Measurements from ENCODE around the gene TRMT11. TPM values are rescaled to one million over a fixed set of nuclear protein-coding genes. Genes with fewer than 3 reads are reported as not detected.

The TRMT11 gene
- total and polyA plus RNA-seq, 2 of the 13 experiments (the other 11 are each of a cell fraction or from before 2014, with no cell fraction given) = 42.2 to 81.9 TPM

DNA sequence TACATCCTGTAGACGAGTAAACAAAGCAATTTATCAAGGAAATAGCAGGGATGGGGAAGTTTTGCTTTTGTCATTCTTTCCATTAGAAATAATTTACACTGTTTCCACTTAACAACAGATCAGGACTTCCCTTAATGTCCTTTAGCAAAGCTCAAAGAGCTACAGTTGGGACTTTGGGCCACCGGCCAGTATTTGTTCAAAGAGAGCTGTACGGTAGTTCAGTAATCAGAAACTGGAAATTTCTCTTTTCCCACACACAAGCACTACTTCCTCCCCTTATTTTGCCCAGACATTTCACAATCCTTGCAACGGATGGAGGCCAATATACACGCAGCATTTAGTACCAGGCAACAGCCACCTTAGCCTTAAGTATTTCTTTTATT, 41.9 kb upstream of the TRMT11 start (continued):
- TF ChIP-seq ZNF530 (CRISPR knock-in tag; IDR thresholded peaks at IDR 0.05; ENCODE audit: low read depth) (no peak), ZNF713 (CRISPR knock-in tag; IDR thresholded peaks at IDR 0.05) (no peak), ZNF282 (IDR thresholded peaks at IDR 0.05; ENCODE audit: partially characterized antibody) (no peak), SNAPC2 (CRISPR knock-in tag; IDR thresholded peaks at IDR 0.05) (peak; percentile 65; the same call in 1 of the 2 replicates), ZNF468 (CRISPR knock-in tag; IDR thresholded peaks at IDR 0.05) (no peak), HINFP (CRISPR knock-in tag; IDR thresholded peaks at IDR 0.05; ENCODE audit: low read depth) (no peak), HNRNPK (IDR thresholded peaks at IDR 0.05; ENCODE audit: low read depth, low read length, poor library complexity, severe bottlenecking) (no peak), ZNF136 (CRISPR knock-in tag; IDR thresholded peaks at IDR 0.05; ENCODE audit: low read depth) (0 out of 2 replicates have a peak, but pooled peaks have one; percentile 53), HES4 (CRISPR knock-in tag; IDR thresholded peaks at IDR 0.05; ENCODE audit: borderline replicate concordance) (no peak), ETV6 (CRISPR knock-in tag; conservative IDR thresholded peaks at IDR 0.05) (peak; percentile 77), ZUFSP (CRISPR knock-in tag; IDR thresholded peaks at IDR 0.05; ENCODE audit: borderline replicate concordance) (no peak), ZNF362 (CRISPR knock-in tag; IDR thresholded peaks at IDR 0.05; ENCODE audit: borderline replicate concordance) (peak; percentile 57; the same call in 1 of the 2 replicates), ZNF766 (CRISPR knock-in tag; IDR thresholded peaks at IDR 0.05; ENCODE audit: borderline replicate concordance) (no peak), ZNF30 (CRISPR knock-in tag; IDR thresholded peaks at IDR 0.05) (no peak), KDM1A (CRISPR knock-in tag; IDR thresholded peaks at IDR 0.05) (0 out of 2 replicates have a peak, but pooled peaks have one; percentile 49)
- TF ChIP-seq, protein P1, sequence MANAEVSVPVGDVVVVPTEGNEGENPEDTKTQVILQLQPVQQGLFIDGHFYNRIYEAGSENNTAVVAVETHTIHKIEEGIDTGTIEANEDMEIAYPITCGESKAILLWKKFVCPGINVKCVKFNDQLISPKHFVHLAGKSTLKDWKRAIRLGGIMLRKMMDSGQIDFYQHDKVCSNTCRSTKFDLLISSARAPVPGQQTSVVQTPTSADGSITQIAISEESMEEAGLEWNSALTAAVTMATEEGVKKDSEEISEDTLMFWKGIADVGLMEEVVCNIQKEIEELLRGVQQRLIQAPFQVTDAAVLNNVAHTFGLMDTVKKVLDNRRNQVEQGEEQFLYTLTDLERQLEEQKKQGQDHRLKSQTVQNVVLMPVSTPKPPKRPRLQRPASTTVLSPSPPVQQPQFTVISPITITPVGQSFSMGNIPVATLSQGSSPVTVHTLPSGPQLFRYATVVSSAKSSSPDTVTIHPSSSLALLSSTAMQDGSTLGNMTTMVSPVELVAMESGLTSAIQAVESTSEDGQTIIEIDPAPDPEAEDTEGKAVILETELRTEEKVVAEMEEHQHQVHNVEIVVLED (CRISPR knock-in tag; IDR thresholded peaks at IDR 0.05; ENCODE audit: borderline replicate concordance) = peak; percentile 41; the same call in 1 of the 2 replicates
- TF ChIP-seq, protein P2, sequence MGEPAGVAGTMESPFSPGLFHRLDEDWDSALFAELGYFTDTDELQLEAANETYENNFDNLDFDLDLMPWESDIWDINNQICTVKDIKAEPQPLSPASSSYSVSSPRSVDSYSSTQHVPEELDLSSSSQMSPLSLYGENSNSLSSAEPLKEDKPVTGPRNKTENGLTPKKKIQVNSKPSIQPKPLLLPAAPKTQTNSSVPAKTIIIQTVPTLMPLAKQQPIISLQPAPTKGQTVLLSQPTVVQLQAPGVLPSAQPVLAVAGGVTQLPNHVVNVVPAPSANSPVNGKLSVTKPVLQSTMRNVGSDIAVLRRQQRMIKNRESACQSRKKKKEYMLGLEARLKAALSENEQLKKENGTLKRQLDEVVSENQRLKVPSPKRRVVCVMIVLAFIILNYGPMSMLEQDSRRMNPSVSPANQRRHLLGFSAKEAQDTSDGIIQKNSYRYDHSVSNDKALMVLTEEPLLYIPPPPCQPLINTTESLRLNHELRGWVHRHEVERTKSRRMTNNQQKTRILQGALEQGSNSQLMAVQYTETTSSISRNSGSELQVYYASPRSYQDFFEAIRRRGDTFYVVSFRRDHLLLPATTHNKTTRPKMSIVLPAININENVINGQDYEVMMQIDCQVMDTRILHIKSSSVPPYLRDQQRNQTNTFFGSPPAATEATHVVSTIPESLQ (CRISPR knock-in tag; conservative IDR thresholded peaks at IDR 0.05) = 0 out of 2 replicates have a peak, but pooled peaks have one; percentile 70

Data from HepG2 (cell line).